ENCODE results near the gene TACC3.

TACC3 gene

DNA sequence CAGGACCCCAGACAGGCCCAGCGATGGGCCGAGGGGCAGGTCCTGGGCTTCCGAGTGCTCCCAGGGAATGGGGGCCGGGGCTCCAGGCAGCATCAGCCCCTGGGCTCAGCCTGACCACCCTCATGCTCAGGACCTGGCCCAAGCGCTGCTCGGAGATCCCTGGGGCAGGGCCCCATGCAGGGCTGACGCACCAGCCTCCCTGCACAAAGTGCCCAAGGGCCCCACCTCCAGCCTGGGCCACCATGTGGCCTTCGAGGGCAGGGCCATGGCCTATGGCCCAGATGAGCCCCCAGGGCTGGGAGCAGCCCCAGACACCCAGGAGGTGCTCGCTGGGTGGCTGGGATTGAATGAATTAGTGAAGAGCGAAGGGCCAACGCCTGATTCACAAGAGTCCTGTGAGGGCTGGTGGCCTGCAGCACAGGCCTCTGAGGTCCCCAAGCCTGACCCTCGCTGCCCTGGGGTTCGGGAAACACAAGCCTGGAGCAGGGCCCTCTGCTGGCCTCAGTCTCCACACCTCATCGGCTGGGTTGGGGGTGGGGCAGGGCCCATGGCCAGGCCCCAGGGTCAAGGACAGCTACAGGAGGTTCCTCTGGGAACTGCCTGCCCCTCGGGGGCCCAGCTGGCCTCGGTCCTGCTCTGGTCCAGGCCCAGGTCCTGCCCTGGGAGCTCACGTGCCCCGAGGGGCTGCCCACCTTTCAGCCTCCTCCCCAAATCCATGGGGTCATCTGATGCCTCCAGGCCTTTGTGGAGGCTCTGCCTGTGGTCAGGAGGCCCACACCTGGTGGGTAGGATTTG lies 58.5 kb downstream of the TACC3 start:
- peaks cover 0 to 13% (median 6%) of the 10 kb centered on the region in 4 experiments for H3K4me1 ChIP-seq (ENCODE audit: control extremely low read depth in 1 of 4, control insufficient read depth in 4 of 4, insufficient read depth in 4 of 4, low read length in 3 of 4)
- POLR2A ChIA-PET: no interaction called here
- CTCF ChIA-PET: interaction anchor here (0.8 to 2.5 kb wide), 4 partner anchors 11 to 119 kb away, joined by 3 to 8 read pairs (median 7); no protein-coding TSS in a partner anchor
- H3K9me3 ChIP-seq (ENCODE audit: control extremely low read depth in 1 of 5, control insufficient read depth in 4 of 5, insufficient read depth in 2 of 5, low read depth in 1 of 5, low read length in 4 of 5): no peaks in the 10 kb centered on the region
- no peak overlapping the region for H3K27ac ChIP-seq (ENCODE audit: insufficient read depth in 1 of 2, low read depth in 1 of 2, low read length in 2 of 2, poor library complexity in 1 of 2, severe bottlenecking in 2 of 2)
- no peak for DNase-seq
- 97% methylated on average over 16 of the region's 18 CpGs for WGBS (ENCODE audit: insufficient coverage)
- no peaks in the 10 kb centered on the region for H3K36me3 ChIP-seq (ENCODE audit: control insufficient read depth in 4 of 4, insufficient read depth in 4 of 4, low read length in 3 of 4)
- no peaks in the 10 kb centered on the region for H3K27me3 ChIP-seq (replicated peaks in 2 of 5; ENCODE audit: control insufficient read depth in 4 of 5, insufficient read depth in 5 of 5, low read length in 4 of 5)
- no peak overlapping the region for H3K4me3 ChIP-seq (ENCODE audit: control insufficient read depth in 1 of 7, extremely low read depth in 1 of 7, insufficient read depth in 4 of 7, low read depth in 2 of 7, low read length in 6 of 7)

GRCh38 chr4:1780435-1780834 lies 59.1 kb downstream of the TACC3 start:
- Histone ChIP-seq H3K4me1 (ENCODE audit: control extremely low read depth in 1 of 4, control insufficient read depth in 4 of 4, insufficient read depth in 4 of 4, low read length in 3 of 4) (peaks cover 0 to 11% (median 6%) of the 10 kb centered on the region in 4 experiments), H3K9me3 (ENCODE audit: control extremely low read depth in 1 of 5, control insufficient read depth in 4 of 5, insufficient read depth in 2 of 5, low read depth in 1 of 5, low read length in 4 of 5) (no peaks in the 10 kb centered on the region), H3K27me3 (replicated peaks in 2 of 5; ENCODE audit: control insufficient read depth in 4 of 5, insufficient read depth in 5 of 5, low read length in 4 of 5) (no peaks in the 10 kb centered on the region), H3K27ac (ENCODE audit: insufficient read depth in 1 of 2, low read depth in 1 of 2, low read length in 2 of 2, poor library complexity in 1 of 2, severe bottlenecking in 2 of 2) (no peak overlapping the region), H3K4me3 (ENCODE audit: control insufficient read depth in 1 of 7, extremely low read depth in 1 of 7, insufficient read depth in 4 of 7, low read depth in 2 of 7, low read length in 6 of 7) (no peak overlapping the region), H3K36me3 (ENCODE audit: control insufficient read depth in 4 of 4, insufficient read depth in 4 of 4, low read length in 3 of 4) (no peaks in the 10 kb centered on the region)
- POLR2A ChIA-PET: interaction anchor here (0.7 kb wide), 1 partner anchor 12 kb away, joined by 3 read pairs; no protein-coding TSS in a partner anchor
- no peak for DNase-seq
- WGBS (ENCODE audit: insufficient coverage): 94% methylated on average over 10 of the region's 14 CpGs
- CTCF ChIA-PET: interaction anchor here (0.8 to 2.5 kb wide), 5 partner anchors 10 to 118 kb away, joined by 3 to 8 read pairs (median 7); no protein-coding TSS in a partner anchor

DNA sequence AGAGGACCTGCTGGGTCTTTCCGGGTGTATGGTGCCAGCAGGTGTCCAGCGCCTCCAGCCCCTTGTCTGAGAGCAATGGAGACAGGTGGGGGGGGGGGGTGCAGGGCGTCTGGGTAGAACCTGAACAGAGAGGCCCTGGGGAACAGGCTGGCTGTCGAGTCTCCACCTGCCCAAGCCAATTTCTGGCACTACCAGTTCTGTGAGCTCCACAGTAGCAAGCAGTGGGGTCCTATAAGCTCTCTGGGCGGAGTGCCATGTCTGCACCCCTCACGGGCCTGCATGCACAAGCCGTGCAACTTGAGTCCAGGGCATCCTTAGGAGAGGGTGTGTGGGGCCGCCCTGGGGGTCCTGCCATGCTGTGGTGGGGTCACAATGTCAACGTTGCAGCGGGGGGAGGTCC lies 61.7 kb downstream of the TACC3 start:
- H3K9me3 ChIP-seq (ENCODE audit: control extremely low read depth in 1 of 5, control insufficient read depth in 4 of 5, insufficient read depth in 2 of 5, low read depth in 1 of 5, low read length in 4 of 5): no peaks in the 10 kb centered on the region
- no peak overlapping the region for H3K27ac ChIP-seq (ENCODE audit: insufficient read depth in 1 of 2, low read depth in 1 of 2, low read length in 2 of 2, poor library complexity in 1 of 2, severe bottlenecking in 2 of 2)
- H3K27me3 ChIP-seq (replicated peaks in 2 of 5; ENCODE audit: control insufficient read depth in 4 of 5, insufficient read depth in 5 of 5, low read length in 4 of 5): no peaks in the 10 kb centered on the region
- H3K4me1 ChIP-seq (ENCODE audit: control extremely low read depth in 1 of 4, control insufficient read depth in 4 of 4, insufficient read depth in 4 of 4, low read length in 3 of 4): no peaks in the 10 kb centered on the region
- ChIA-PET CTCF (interaction anchor here (0.7 to 2.1 kb wide), 5 partner anchors 19 to 35 kb away, joined by 3 to 7 read pairs (median 5); no protein-coding TSS in a partner anchor), POLR2A (no interaction called here)
- H3K4me3 ChIP-seq (ENCODE audit: control insufficient read depth in 1 of 7, extremely low read depth in 1 of 7, insufficient read depth in 4 of 7, low read depth in 2 of 7, low read length in 6 of 7): no peak overlapping the region
- H3K36me3 ChIP-seq (ENCODE audit: control insufficient read depth in 4 of 4, insufficient read depth in 4 of 4, low read length in 3 of 4): no peaks in the 10 kb centered on the region
- 100% methylated on average over 5 of the region's 10 CpGs for WGBS (ENCODE audit: insufficient coverage)
- DNase-seq: no peak

GRCh38 chr4:1783970-1784369 lies 62.6 kb downstream of the TACC3 start:
- no peaks in the 10 kb centered on the region for H3K9me3 ChIP-seq (ENCODE audit: control extremely low read depth in 1 of 5, control insufficient read depth in 4 of 5, insufficient read depth in 2 of 5, low read depth in 1 of 5, low read length in 4 of 5)
- 98% methylated on average over 11 of the region's 12 CpGs for WGBS (ENCODE audit: insufficient coverage)
- ChIA-PET CTCF (interaction anchor here (0.6 to 2.8 kb wide), 8 partner anchors 9 to 126 kb away, joined by 3 to 9 read pairs (median 3); no protein-coding TSS in a partner anchor), POLR2A (no interaction called here)
- H3K36me3 ChIP-seq (ENCODE audit: control insufficient read depth in 4 of 4, insufficient read depth in 4 of 4, low read length in 3 of 4): no peaks in the 10 kb centered on the region
- DNase-seq: no peak
- H3K4me1 ChIP-seq (ENCODE audit: control extremely low read depth in 1 of 4, control insufficient read depth in 4 of 4, insufficient read depth in 4 of 4, low read length in 3 of 4): no peaks in the 10 kb centered on the region
- no peak overlapping the region for H3K4me3 ChIP-seq (ENCODE audit: control insufficient read depth in 1 of 7, extremely low read depth in 1 of 7, insufficient read depth in 4 of 7, low read depth in 2 of 7, low read length in 6 of 7)
- H3K27me3 ChIP-seq (replicated peaks in 2 of 5; ENCODE audit: control insufficient read depth in 4 of 5, insufficient read depth in 5 of 5, low read length in 4 of 5): no peaks in the 10 kb centered on the region
- H3K27ac ChIP-seq (ENCODE audit: insufficient read depth in 1 of 2, low read depth in 1 of 2, low read length in 2 of 2, poor library complexity in 1 of 2, severe bottlenecking in 2 of 2): no peak overlapping the region

DNA sequence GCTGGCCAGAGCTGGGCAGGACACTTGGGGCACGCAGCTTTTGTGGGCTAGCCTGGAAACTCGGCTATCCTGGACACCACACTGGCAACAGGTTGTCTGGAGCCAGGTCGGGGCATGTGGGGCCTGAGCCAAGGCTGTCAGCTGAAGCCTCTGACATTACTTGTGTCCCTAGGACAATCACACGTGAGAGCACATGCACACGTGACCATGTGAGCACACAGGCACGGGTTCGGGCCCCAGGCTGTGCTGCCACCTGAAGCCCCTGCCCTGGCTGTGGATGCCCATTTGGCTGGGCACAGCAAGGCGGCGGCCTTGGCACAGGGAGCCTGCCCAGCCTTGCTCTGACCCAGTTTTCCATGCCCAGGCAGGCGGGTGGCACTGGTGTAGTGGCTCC lies 63.1 kb downstream of the TACC3 start:
- POLR2A ChIA-PET: no interaction called here
- H3K4me1 ChIP-seq (ENCODE audit: control extremely low read depth in 1 of 4, control insufficient read depth in 4 of 4, insufficient read depth in 4 of 4, low read length in 3 of 4): no peaks in the 10 kb centered on the region
- no peak overlapping the region for H3K27ac ChIP-seq (ENCODE audit: insufficient read depth in 1 of 2, low read depth in 1 of 2, low read length in 2 of 2, poor library complexity in 1 of 2, severe bottlenecking in 2 of 2)
- DNase-seq: no peak
- WGBS (ENCODE audit: insufficient coverage): 94% methylated on average over 10 of the region's 10 CpGs
- CTCF ChIA-PET: interaction anchor here (0.6 to 2.8 kb wide), 6 partner anchors 8 to 39 kb away, joined by 3 to 9 read pairs (median 4); no protein-coding TSS in a partner anchor
- no peaks in the 10 kb centered on the region for H3K9me3 ChIP-seq (ENCODE audit: control extremely low read depth in 1 of 5, control insufficient read depth in 4 of 5, insufficient read depth in 2 of 5, low read depth in 1 of 5, low read length in 4 of 5)
- H3K36me3 ChIP-seq (ENCODE audit: control insufficient read depth in 4 of 4, insufficient read depth in 4 of 4, low read length in 3 of 4): no peaks in the 10 kb centered on the region
- no peaks in the 10 kb centered on the region for H3K27me3 ChIP-seq (replicated peaks in 2 of 5; ENCODE audit: control insufficient read depth in 4 of 5, insufficient read depth in 5 of 5, low read length in 4 of 5)
- no peak overlapping the region for H3K4me3 ChIP-seq (ENCODE audit: control insufficient read depth in 1 of 7, extremely low read depth in 1 of 7, insufficient read depth in 4 of 7, low read depth in 2 of 7, low read length in 6 of 7)

DNA sequence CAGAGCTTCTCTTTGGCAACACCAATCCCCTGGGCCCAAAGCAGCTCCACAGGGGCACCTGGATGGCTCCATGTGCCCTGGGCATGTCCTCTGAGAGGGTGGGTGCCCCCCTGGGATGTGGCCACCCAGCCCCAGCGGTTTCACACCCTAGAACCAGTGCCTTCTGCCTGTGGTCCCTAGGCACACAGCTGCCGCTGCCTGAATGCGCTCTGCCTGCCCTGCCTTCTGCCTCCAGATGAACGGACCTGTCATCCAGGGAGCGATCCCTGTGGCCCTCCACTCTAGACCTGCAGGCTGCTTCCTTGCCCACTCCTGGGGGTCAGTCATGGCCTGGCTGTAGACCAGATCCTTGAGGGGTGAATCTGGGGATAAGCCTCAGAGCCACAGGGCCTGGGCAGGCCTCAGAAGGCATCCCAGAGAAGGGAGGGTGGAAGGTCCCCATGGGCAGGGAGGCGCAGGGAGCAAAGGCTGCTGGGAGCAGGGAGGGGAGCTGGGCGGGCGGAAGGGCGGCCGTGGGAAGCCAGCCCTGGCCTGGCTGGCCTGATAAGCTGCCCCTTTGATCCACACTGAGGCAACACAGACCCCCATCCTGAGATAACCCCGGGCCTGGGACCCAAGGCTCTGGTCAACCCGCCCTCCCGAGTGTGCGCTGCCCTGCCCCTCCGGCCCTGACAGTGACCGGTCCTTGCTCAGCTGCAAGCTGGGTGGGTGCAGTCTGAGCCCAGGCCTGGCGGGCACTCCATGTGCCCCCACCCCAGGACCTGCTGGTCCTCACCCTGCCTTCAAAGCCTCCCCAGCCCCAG lies 63.7 kb downstream of the TACC3 start:
- CTCF ChIA-PET: interaction anchor here (0.6 to 2.8 kb wide), 6 partner anchors 8 to 39 kb away, joined by 3 to 9 read pairs (median 5); no protein-coding TSS in a partner anchor
- WGBS (ENCODE audit: insufficient coverage): 88% methylated on average over 13 of the region's 17 CpGs
- no peaks in the 10 kb centered on the region for H3K9me3 ChIP-seq (ENCODE audit: control extremely low read depth in 1 of 5, control insufficient read depth in 4 of 5, insufficient read depth in 2 of 5, low read depth in 1 of 5, low read length in 4 of 5)
- no peaks in the 10 kb centered on the region for H3K36me3 ChIP-seq (ENCODE audit: control insufficient read depth in 4 of 4, insufficient read depth in 4 of 4, low read length in 3 of 4)
- no peaks in the 10 kb centered on the region for H3K4me1 ChIP-seq (ENCODE audit: control extremely low read depth in 1 of 4, control insufficient read depth in 4 of 4, insufficient read depth in 4 of 4, low read length in 3 of 4)
- POLR2A ChIA-PET: no interaction called here
- H3K27me3 ChIP-seq (replicated peaks in 2 of 5; ENCODE audit: control insufficient read depth in 4 of 5, insufficient read depth in 5 of 5, low read length in 4 of 5): no peaks in the 10 kb centered on the region
- no peak overlapping the region for H3K4me3 ChIP-seq (ENCODE audit: control insufficient read depth in 1 of 7, extremely low read depth in 1 of 7, insufficient read depth in 4 of 7, low read depth in 2 of 7, low read length in 6 of 7)
- H3K27ac ChIP-seq (ENCODE audit: insufficient read depth in 1 of 2, low read depth in 1 of 2, low read length in 2 of 2, poor library complexity in 1 of 2, severe bottlenecking in 2 of 2): no peak overlapping the region
- DNase-seq: no peak
